Neural cell (in vitro differentiated cells): ENCODE results near the gene PLEKHD1. TPM values are rescaled to one million over a fixed set of nuclear protein-coding genes. Genes with fewer than 3 reads are reported as not detected.
A peak's percentile ranks its signal among the peaks of the same experiment; 100 is the strongest.

Source experiments
- H2AFZ ChIP-seq: fragments of 200-600, 300-800 bp; sonication (generic), shearing (Covaris generic); 2 replicates; pipeline ENCODE4 v1.6.0; 2014; ENCODE audit warnings: low read depth, mild to moderate bottlenecking, antibody characterized with exemption, low read length, moderate library complexity
- H3F3A ChIP-seq: fragments of 200-600 bp; shearing (Covaris generic); 2 replicates; pipeline ENCODE4 v1.6.1; 2016; ENCODE audit warnings: mild to moderate bottlenecking, moderate library complexity, mixed read lengths, antibody characterized with exemption, low read length; ENCODE audit not compliant: insufficient read depth, poor library complexity, severe bottlenecking
- H3K27ac ChIP-seq: fragments of 200-600, 300-800 bp; sonication (generic), shearing (Covaris generic); 2 replicates; pipeline ENCODE4 v1.5.1; 2014; ENCODE audit warnings: mild to moderate bottlenecking, low read length, moderate library complexity
- H3K27me3 ChIP-seq: fragments of 300-800, 200-600 bp; sonication (generic), shearing (Covaris generic); 2 replicates; pipeline ENCODE4 v1.6.0; 2014; ENCODE audit warnings: mild to moderate bottlenecking, low read depth, low read length, moderate library complexity; ENCODE audit not compliant: insufficient read depth
- H3K36me3 ChIP-seq: fragments of 300-800, 200-600 bp; sonication (generic), shearing (Covaris generic); 2 replicates; pipeline ENCODE4 v1.5.1; 2014; ENCODE audit warnings: mild to moderate bottlenecking, antibody characterized with exemption, low read length, moderate library complexity; ENCODE audit not compliant: insufficient read depth
- H3K4me2 ChIP-seq: fragments of 300-800, 200-600 bp; sonication (generic), shearing (Covaris generic); 2 replicates; pipeline ENCODE4 v1.6.0; 2014; ENCODE audit warnings: mild to moderate bottlenecking, low read length
- H3K4me3 ChIP-seq: fragments of 300-800, 200-600 bp; sonication (generic), shearing (Covaris generic); 2 replicates; pipeline ENCODE4 v1.5.1; 2014; ENCODE audit warnings: mild to moderate bottlenecking, low read length, moderate library complexity
- H3K79me2 ChIP-seq: fragments of 200-600 bp; shearing (Covaris generic); replicated peaks from 2 replicates; pipeline ENCODE4 v1.6.0; 2014; ENCODE audit warnings: mild to moderate bottlenecking, low read length, moderate library complexity; ENCODE audit not compliant: insufficient read depth
- H3K9ac ChIP-seq: fragments of 300-800, 200-600 bp; sonication (generic), shearing (Covaris generic); 2 replicates; pipeline ENCODE4 v1.6.1; 2016; ENCODE audit warnings: mild to moderate bottlenecking, low read length, mixed read lengths
- H3K9me2 ChIP-seq: fragments of 200-600 bp; shearing (Covaris generic); 2 replicates; pipeline ENCODE4 v1.6.1; 2016; ENCODE audit warnings: mild to moderate bottlenecking, low read length, mixed read lengths; ENCODE audit not compliant: insufficient read depth
- H3K9me3 ChIP-seq: fragments of 200-600, 300-800 bp; sonication (generic), shearing (Covaris generic); 2 replicates; pipeline ENCODE4 v1.6.1; 2016; ENCODE audit warnings: mild to moderate bottlenecking, mixed run types, low read length, moderate library complexity, mixed read lengths
- H4K20me1 ChIP-seq: fragments of 200-600 bp; shearing (Covaris generic); 2 replicates; pipeline ENCODE4 v1.6.1; 2016; ENCODE audit warnings: mild to moderate bottlenecking, mixed run types; ENCODE audit not compliant: insufficient read depth
- EP300 ChIP-seq: fragments of 450-650 bp; conservative IDR thresholded peaks from 2 replicates; pipeline ENCODE4 v1.6.1; 2014; ENCODE audit warnings: antibody characterized with exemption, mild to moderate bottlenecking, moderate library complexity; ENCODE audit not compliant: poor library complexity, severe bottlenecking
- EZH2 ChIP-seq: fragments of 200-600, 300-800 bp; shearing (Covaris generic), sonication (generic); IDR thresholded peaks from 2 replicates; pipeline ENCODE4 v1.6.1; 2014; ENCODE audit warnings: antibody characterized with exemption, low read length, borderline replicate concordance, mild to moderate bottlenecking; ENCODE audit not compliant: insufficient read depth, poor library complexity, severe bottlenecking
- MXI1 ChIP-seq: fragments of 450-650 bp; conservative IDR thresholded peaks from 2 replicates; pipeline ENCODE4 v1.6.1; 2014; ENCODE audit warnings: antibody characterized with exemption, mild to moderate bottlenecking; ENCODE audit not compliant: poor library complexity, severe bottlenecking
- POLR2AphosphoS5 ChIP-seq: IDR thresholded peaks from 2 replicates; pipeline ENCODE4 v1.6.1; 2012
- RAD21 ChIP-seq: fragments of 450-650 bp; conservative IDR thresholded peaks from 2 replicates; pipeline ENCODE4 v1.6.1; 2014; ENCODE audit warnings: antibody characterized with exemption, mild to moderate bottlenecking, moderate library complexity
- SMC3 ChIP-seq: fragments of 450-650 bp; conservative IDR thresholded peaks from 2 replicates; pipeline ENCODE4 v1.6.1; 2014; ENCODE audit warnings: antibody characterized with exemption, mild to moderate bottlenecking, moderate library complexity; ENCODE audit not compliant: poor library complexity
- TAF1 ChIP-seq: IDR thresholded peaks from 2 replicates; pipeline ENCODE4 v1.6.1; 2012; ENCODE audit warnings: low read depth
- polyA plus RNA-seq: library from polyadenylated mRNA; depleted of rRNA; stranded (reverse); fragments of >200 nt; gene quantifications from 2 replicates; pipeline ENCODE4 v1.2.3, GENCODE V29; 2014
- TF ChIP-seq, protein P1 (sequence below): IDR thresholded peaks from 2 replicates; pipeline ENCODE4 v1.6.1; 2012; ENCODE audit warnings: borderline replicate concordance
- TF ChIP-seq, protein P2 (sequence below): fragments of 450-650 bp; IDR thresholded peaks from 2 replicates; pipeline ENCODE4 v1.5.1; 2014; ENCODE audit warnings: antibody characterized with exemption, mild to moderate bottlenecking, moderate library complexity; ENCODE audit not compliant: poor library complexity, severe bottlenecking

Gene PLEKHD1
- polyA plus RNA-seq, 1 donor from 2014 or later = 0.52 TPM

DNA sequence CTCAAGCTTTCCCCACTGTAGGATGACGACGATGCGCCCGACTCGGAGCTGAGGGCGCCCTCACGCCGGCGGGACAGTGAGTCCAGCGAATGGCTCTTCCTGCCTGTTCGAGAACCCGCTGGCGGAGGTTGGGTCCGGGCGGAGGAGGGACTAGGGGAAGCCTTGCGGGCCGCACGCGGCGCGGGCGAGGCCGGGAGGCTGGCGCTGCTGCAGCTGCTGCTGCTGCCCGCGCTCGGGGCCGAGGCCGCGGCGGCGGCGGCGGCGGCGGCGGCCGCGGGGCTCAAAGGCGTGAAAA is 88.3 kb downstream of the PLEKHD1 start:
- no peaks in the 10 kb centered on the region for H4K20me1 ChIP-seq

DNA sequence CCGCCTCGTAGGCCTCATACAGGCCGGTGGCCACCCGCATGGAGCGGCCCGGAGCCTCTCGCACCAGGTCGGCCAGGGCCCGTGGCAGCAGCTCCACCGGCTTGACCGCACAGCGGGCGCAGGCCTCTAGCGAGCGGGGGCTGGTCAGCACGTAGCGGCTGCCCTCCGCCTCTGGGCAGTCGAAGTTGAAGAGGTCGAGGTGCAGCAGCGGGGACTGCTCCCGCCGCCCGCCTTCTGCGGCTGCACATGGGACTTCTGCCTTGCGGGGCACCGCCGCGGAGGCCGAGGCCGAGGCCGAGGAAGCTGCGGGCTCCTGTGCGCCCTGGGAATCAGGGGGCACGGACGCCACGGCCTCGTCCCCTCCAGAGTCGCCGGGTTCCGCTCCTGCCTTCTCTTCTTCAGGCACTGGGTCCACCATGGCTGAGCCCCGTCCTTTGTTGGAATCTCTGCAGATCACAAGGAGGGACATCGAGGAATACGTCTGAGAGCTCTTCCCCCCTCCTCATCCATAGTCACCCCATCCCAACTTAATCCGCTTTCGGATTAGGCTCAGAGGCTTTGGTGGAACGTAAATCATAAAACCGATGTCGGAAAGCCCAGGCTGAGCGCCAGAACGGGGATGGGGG is 88.8 kb downstream of the PLEKHD1 start:
- Histone ChIP-seq H3K4me2 (peak overlapping the region; percentile 36), H3F3A (no peaks in the 10 kb centered on the region), H3K79me2 (no peaks in the 10 kb centered on the region), H3K36me3 (no peaks in the 10 kb centered on the region), H3K9ac (peak overlapping the region; percentile 91), H2AFZ (peak overlapping the region; percentile 66), H3K9me3 (peaks cover 7% of the 10 kb centered on the region), H3K27ac (peak overlapping the region; percentile 89), H3K9me2 (no peaks in the 10 kb centered on the region), H4K20me1 (no peaks in the 10 kb centered on the region), H3K27me3 (no peaks in the 10 kb centered on the region), H3K4me3 (peak overlapping the region; percentile 84)
- TF ChIP-seq, protein P1, sequence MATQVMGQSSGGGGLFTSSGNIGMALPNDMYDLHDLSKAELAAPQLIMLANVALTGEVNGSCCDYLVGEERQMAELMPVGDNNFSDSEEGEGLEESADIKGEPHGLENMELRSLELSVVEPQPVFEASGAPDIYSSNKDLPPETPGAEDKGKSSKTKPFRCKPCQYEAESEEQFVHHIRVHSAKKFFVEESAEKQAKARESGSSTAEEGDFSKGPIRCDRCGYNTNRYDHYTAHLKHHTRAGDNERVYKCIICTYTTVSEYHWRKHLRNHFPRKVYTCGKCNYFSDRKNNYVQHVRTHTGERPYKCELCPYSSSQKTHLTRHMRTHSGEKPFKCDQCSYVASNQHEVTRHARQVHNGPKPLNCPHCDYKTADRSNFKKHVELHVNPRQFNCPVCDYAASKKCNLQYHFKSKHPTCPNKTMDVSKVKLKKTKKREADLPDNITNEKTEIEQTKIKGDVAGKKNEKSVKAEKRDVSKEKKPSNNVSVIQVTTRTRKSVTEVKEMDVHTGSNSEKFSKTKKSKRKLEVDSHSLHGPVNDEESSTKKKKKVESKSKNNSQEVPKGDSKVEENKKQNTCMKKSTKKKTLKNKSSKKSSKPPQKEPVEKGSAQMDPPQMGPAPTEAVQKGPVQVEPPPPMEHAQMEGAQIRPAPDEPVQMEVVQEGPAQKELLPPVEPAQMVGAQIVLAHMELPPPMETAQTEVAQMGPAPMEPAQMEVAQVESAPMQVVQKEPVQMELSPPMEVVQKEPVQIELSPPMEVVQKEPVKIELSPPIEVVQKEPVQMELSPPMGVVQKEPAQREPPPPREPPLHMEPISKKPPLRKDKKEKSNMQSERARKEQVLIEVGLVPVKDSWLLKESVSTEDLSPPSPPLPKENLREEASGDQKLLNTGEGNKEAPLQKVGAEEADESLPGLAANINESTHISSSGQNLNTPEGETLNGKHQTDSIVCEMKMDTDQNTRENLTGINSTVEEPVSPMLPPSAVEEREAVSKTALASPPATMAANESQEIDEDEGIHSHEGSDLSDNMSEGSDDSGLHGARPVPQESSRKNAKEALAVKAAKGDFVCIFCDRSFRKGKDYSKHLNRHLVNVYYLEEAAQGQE = no peak

More for the DNA sequence above, 88.3 kb downstream of the PLEKHD1 start:
- no peak overlapping the region for H3K4me3 ChIP-seq
- no peaks in the 10 kb centered on the region for H3K79me2 ChIP-seq
- H3K27me3 ChIP-seq = no peaks in the 10 kb centered on the region
- H3K9ac ChIP-seq = no peak overlapping the region
- no peak overlapping the region for H3K4me2 ChIP-seq
- no peak overlapping the region for H3K27ac ChIP-seq
- H3K9me2 ChIP-seq = no peaks in the 10 kb centered on the region
- H3F3A ChIP-seq = no peaks in the 10 kb centered on the region
- H3K36me3 ChIP-seq = no peaks in the 10 kb centered on the region
- TF ChIP-seq POLR2AphosphoS5 (no peak), RAD21 (no peak), EZH2 (no peak), TAF1 (no peak), EP300 (no peak), SMC3 (no peak), MXI1 (no peak)
- TF ChIP-seq, protein P1 = no peak
- TF ChIP-seq, protein P2, sequence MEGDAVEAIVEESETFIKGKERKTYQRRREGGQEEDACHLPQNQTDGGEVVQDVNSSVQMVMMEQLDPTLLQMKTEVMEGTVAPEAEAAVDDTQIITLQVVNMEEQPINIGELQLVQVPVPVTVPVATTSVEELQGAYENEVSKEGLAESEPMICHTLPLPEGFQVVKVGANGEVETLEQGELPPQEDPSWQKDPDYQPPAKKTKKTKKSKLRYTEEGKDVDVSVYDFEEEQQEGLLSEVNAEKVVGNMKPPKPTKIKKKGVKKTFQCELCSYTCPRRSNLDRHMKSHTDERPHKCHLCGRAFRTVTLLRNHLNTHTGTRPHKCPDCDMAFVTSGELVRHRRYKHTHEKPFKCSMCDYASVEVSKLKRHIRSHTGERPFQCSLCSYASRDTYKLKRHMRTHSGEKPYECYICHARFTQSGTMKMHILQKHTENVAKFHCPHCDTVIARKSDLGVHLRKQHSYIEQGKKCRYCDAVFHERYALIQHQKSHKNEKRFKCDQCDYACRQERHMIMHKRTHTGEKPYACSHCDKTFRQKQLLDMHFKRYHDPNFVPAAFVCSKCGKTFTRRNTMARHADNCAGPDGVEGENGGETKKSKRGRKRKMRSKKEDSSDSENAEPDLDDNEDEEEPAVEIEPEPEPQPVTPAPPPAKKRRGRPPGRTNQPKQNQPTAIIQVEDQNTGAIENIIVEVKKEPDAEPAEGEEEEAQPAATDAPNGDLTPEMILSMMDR = no peak
- no peak overlapping the region for H2AFZ ChIP-seq
- peaks cover 7% of the 10 kb centered on the region for H3K9me3 ChIP-seq
